ENCODE measurements around the gene PAX8.

PAX8 gene

DNA sequence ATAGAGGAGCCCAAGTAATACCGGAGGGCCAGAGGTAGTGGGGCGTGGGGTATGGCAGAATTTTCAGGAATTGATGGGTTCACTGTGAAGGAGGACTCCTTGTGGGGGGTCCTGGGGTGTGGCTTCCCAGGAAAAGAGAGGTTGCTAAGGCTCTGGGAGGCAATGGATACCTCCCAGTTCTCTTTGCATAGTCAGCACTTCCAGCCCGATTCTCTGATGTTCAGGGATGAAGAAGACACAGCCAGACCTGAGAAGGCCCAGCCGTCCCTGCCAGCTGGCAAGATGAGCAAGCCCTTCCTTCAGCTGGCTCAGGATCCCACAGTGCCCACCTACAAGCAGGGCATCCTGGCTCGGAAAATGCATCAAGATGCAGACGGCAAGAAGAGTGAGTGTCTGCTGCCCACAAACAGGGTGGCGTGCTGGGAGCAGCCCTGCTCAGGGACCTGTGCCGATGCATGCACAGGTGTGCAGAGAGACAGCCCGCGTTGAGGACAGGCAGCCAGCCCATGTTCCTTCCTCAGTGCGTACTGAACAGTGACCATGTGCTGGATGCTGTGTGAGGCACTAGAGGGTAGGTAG lies 82.7 kb downstream of the PAX8 start:
- TF ChIP-seq CTCF (conservative IDR thresholded peaks at IDR 0.05) = no peak
- TF ChIP-seq ZFX (IDR thresholded peaks at IDR 0.05) = no peak
- no peak overlapping the region for H3K27ac ChIP-seq

- TF ChIP-seq CTCF (conservative IDR thresholded peaks at IDR 0.05) = no peak
- TF ChIP-seq ZFX (IDR thresholded peaks at IDR 0.05) = no peak
- H3K27ac ChIP-seq = no peak overlapping the region
Observed at GRCh38 chr2:113192459-113193100, 86.1 kb downstream of the PAX8 start.

- TF ChIP-seq CTCF (conservative IDR thresholded peaks at IDR 0.05) (no peak), ZFX (IDR thresholded peaks at IDR 0.05) (no peak)
- H3K27ac ChIP-seq = no peak overlapping the region
Observed at GRCh38 chr2:113190871-113191270, 87.8 kb downstream of the PAX8 start.

GRCh38 chr2:113187771-113188170 lies 91.0 kb downstream of the PAX8 start:
- no peak overlapping the region for H3K27ac ChIP-seq
- TF ChIP-seq CTCF (conservative IDR thresholded peaks at IDR 0.05) = no peak
- TF ChIP-seq ZFX (IDR thresholded peaks at IDR 0.05) = no peak

GRCh38 chr2:113186433-113186796 lies 92.3 kb downstream of the PAX8 start:
- TF ChIP-seq CTCF (conservative IDR thresholded peaks at IDR 0.05) (no peak), ZFX (IDR thresholded peaks at IDR 0.05) (no peak)
- H3K27ac ChIP-seq = no peak overlapping the region

DNA sequence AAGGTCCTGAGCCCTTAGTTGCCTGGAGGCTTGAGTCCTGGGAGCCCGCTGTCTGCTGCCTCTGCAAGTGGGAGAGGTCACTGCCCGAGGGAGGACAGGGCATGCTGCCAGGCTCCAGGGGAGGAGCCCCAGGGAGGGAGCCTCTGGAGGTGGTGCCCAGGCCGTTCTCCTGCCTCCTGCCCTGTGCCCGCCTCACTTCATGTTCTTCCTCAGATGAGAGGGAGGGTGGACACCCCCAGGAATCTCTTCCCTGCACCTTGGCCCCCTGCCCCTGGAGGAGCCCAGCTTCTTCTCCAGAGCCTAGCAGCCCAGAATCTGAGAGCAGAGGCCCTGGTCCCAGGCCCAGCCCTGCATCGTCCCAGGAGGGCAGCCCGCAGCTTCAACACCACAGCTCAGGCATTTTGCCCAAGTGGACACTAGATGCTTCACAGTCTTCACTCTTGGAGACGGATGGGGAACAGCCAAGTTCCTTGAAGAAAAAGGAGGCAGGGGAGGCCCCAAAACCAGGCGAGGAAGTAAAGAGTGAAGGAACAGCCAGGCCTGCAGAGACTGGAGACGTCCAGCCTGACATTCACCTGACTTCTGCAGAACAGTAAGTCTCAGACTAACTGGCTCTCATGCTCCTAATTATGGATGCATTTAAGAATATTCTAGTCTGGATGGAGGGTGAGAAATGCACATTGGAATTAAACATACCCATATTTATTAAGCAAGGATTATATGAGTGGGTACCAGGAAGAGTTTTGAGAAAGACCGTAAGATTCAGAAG lies 92.9 kb downstream of the PAX8 start:
- no peak overlapping the region for H3K27ac ChIP-seq
- TF ChIP-seq ZFX (IDR thresholded peaks at IDR 0.05) (no peak), CTCF (conservative IDR thresholded peaks at IDR 0.05) (no peak)

DNA sequence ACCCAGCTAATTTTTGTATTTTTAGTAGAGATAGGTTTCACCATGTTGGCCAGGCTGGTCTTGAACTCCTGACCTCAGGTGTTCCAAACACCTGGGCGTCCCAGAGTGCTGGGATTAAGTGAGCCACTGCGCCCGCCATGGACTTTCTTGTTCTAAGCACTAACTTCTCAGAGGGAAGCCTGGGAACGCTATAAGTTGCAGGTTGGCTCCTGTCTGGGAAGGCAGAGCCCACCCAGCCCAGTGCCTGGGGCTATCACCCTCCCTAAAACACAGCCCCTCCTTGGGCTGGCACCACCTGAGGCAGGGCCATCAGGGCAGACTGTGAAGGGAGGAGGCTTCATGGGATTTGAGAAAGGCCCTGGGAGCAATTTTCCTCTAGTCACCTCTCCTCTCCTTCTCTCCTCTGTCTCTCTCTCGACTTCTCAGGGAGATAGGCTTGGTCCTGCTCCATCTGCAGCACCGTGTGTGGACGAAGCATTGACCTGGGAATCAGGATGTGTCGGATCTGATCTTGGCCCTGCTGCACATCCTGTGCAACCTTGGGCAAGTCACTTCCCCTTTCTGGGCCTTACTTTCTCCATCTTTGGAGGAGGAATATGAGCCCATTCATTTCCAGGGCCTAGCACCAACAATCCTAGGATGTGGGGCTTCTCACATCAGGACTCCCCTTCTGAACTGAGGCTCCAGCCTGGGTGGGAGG lies 94.0 kb downstream of the PAX8 start:
- TF ChIP-seq ZFX (IDR thresholded peaks at IDR 0.05) (no peak), CTCF (conservative IDR thresholded peaks at IDR 0.05) (no peak)
- H3K27ac ChIP-seq = no peak overlapping the region
